Measurements from ENCODE around the gene ITGB8.

- TF ChIP-seq CTCF (IDR thresholded peaks at IDR 0.05) (no peak), ZFX (IDR thresholded peaks at IDR 0.05; ENCODE audit: borderline replicate concordance) (no peak)
Observed at GRCh38 chr7:20312562-20312961, 18.1 kb upstream of the ITGB8 start.

Measured in 22Rv1 (cell line).